DMS 273 (cell line): Measurements from ENCODE around the gene KIAA1191.

Experiments used
- DNase-seq: peaks from one replicate; lab custom pipeline; 2025; ENCODE audit not compliant: unreplicated experiment; lab: John Stamatoyannopoulos, UW

Gene KIAA1191

DNA sequence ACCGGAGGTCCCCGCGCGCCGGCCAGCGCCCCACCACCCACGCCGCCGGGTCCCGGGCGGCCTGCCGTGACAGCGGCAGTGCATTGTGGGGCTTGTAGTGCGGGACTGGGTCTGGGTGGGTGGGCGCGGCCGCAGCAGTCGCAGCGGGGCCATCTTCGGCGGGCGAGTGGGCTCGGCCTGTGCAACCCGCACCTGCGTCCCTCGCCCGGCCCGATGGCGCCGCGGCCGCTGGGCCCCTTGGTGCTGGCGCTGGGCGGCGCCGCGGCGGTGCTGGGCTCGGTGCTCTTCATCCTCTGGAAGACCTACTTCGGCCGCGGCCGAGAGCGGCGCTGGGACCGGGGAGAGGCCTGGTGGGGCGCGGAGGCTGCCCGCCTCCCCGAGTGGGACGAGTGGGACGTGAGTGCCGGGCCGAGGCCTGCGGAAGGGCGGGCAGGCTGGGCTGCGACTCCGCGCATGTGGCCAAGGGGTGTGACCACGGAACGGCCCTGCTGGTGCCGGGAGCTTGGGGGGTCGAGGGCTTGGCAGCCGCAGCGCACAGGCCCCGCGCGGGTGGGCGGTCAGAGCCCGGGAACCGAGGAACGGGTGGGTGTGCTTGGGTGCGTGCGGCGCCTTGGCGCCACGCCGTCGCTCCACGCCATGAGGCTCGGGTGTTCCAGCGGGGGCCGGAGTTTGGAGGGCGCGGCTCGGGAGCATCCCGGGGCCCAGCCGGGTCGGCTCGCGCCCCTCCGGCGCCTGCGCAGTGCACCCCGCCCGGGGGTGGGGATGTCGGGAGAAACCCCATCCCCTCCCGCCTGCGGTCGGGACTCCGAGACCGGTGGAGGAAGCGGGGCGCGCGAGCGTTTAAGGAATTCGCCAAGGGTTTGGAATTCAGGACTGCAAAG lies 4.0 kb upstream of the KIAA1191 start, which contains the start of gene ARL10:
Gene ARL10 (plus strand): TSS at position 137 of the 881 bp plus-strand sequence. CDS start 77 bp downstream, at position 214.
- peak; percentile 69 for DNase-seq

DNA sequence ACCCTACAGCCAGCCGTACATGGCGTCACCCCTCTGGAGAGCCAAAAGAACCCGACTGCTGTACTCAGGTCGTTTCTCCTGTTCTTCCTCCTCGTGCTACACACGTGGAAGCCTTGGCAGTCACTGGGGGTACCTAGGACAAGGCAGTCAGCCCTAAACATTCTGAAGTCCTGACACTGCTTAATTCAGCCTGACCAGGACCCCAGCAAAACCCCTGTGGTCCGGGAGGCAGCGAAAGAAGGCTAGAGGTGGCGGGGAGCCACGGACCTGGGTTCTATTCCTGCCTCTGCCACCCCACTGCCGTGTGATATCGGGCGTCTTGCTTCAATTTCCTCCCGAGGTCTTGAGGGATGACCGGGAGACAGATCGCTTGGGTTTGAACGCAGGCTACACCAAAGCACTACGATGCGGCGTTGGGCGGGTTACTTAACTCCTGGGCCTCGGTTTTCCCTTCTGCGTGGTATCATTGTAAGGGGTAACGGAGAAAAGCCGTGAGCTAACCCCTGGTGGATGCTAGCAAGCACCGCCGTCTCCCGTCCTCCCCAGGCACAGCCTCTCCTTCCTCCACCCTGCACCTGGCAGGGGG lies 3.3 kb upstream of the KIAA1191 start:
- DNase-seq, result peak; percentile 69

DNA sequence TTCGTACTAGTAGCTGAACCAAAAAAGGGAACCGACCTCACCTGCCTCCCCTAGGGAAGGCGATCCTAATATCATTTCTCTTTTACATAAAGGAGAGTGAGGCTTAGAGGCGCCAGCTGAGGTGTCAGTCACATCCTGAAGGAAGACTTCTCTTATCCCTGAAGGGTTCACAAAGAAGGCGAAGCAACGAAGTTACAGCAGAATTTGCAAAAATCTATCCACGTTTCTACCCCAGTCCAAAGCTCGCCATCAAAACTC lies 598 bp upstream of the KIAA1191 start:
- DNase-seq, result no peak

DNA sequence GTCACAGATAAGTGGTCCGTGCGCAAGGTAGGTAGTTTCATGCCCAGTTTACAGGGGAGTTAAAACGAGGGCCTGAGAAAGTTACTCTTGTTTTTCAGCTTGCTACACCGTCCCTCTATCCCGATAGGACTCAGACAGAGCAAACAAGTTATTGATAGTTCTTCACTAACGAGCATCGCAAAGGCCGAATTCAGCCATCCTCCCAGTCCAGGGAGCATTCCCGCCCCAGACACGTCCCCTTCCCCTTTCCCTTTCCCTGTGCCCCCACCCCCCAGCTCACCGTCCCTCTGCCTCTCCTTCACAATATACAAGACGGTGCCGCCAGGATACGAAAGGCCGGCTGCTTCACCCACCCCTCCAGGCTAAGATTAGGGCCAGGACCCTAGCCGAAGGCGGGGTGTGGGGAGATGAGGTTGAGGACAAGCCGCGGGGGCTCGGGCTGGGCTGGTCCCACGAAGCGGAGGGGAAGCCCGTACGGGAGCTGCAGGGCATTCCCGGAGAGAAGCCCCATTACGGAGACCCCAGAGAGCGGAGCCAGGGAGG lies 599 bp downstream of the KIAA1191 start:
- no peak for DNase-seq

DNA sequence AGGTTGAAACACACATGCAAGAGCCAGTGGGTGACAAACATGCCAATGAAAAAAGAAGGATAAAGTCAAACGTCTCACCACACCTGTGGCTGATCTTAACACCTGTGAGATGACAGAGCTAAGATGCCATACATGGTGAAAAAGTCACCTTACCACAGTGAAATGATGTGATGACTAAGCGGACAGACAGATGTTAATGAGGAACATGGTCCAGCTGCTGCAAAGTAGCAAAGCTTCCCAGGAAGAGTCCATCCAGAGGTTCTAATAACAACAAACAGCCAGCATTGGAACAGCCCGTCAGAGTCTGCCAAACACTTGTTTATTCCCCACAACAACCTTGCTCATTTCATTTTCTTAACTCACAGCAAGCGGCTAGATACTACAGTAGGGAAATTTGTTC lies 1.9 kb downstream of the KIAA1191 start:
- no peak for DNase-seq

DNA sequence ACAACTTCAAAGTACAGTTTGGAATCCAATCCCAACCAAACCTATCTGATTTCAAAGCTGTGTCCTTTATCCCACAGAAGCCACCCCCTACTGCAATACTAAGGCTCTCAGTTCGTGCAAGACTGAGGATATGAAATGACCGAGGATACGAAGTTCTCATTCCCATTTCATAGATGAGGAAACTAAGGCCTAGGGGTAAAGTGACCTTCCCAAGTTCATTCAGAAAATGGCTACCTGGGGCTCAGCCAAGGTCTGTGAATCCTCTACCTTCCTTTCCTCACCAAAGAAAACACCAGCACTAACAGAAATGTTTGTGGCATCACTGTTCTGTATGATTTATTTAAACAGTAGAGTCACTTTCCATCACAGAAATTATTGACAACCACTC lies 5.4 kb downstream of the KIAA1191 start:
- no peak for DNase-seq

DNA sequence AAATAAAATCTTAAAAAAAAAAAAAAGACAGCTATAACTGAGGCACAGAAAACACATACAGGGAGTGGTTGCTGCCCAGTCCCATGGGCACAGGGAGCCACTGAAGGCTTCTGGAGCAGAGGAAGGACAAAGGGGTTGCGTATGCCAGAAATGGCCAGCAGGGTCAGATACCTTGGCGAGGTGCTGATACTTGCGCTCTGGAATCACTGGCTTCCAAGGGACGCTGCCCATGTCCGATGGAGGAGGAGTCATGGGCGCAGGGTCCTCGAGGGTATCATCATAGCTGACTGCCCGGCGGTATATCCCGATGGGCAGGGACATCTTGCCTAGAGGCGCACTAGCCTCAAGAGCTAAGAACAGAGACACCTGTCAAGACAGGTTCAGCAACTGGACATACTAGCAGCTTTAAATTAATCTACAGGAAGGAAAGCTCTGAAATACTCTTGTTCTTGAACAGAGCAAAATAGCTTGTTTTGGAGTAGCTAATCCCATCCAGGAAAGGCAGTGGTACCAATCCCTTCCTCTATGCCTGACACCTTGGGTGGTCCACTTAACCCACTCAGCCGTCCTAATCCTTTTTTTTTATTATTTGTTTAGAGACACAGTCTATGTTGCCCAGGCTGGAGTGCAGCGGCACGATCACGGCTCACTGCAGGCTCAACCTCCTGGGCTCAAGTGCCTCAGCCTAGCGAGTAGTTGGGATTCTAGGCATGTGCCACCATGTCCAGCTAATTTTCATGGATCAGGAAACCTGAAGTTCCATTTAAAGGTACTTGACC lies 6.0 kb downstream of the KIAA1191 start:
- no peak for DNase-seq

DNA sequence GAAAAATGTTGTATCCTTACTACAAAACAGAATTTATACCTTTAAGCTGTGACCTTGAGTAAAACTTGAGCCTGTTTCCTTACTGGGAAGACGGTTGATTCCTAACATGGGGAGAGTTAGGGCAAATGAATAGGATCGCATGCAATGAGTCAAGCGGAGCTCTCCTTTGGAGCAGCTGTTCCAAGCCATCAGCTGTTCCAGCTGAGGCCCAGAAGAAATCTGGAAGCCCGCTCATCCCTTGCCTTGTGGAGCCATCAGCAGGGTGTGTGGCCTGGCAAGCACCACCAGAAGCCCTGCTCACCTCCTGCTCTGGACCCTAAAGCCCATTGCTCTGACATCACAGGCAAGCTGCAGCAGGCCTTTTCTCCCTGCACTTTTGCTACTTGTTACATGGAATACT lies 8.0 kb downstream of the KIAA1191 start:
- DNase-seq, result no peak

DNA sequence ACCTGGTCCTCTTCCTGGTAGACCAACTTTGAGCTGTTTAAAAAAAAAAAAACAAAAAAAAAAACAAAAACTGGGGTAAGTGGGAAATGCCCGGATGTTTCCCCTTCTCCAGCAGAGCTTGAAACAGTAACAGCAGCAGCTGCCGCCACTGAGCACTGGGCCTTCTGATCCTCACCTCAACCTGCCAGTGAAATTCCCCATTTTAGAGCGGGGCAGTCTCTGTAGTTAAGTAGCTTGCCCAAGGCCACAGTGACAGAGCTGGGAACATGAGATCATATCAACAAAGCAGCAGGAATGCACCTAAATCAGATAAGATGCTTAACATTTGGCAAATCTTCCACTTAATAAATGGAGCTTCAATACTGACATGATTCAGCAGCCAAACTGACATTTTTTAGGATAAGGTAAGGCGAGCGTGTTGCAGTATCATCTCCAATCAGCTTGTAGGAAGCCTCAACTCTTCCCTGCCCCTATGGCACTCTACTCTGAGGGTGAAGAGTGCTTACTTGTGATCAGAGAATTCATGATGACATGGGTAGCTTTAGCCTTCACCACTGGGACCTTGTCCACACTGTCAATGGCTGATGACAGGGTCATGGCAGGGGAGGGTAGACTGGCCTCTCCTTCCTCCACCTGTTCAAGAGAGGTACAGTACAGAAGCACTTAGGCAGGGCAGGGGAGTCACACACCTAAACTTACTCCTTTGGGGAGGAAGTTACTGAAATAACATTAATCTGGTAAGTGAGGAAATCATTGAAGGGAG lies 9.3 kb downstream of the KIAA1191 start:
- DNase-seq, result no peak

DNA sequence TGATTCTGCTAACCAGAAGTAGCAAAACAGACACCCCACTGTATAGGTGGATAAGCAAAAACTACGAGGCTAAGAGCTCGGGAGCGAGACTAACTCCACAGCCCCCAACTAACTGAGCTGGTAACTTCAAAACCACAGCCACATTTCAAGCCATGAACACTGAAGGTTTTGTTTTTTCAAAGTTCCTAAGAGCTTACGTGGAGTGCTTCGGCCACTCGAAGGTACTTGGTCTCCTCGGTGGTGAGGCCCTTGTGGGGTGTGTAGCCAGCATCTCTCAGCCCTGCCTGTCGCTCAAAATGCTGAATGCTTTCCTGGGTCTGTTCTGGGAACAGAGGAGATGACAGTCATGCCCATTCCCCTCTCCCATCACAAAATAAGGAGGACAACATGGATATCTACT lies 11.1 kb downstream of the KIAA1191 start:
- no peak for DNase-seq

DNA sequence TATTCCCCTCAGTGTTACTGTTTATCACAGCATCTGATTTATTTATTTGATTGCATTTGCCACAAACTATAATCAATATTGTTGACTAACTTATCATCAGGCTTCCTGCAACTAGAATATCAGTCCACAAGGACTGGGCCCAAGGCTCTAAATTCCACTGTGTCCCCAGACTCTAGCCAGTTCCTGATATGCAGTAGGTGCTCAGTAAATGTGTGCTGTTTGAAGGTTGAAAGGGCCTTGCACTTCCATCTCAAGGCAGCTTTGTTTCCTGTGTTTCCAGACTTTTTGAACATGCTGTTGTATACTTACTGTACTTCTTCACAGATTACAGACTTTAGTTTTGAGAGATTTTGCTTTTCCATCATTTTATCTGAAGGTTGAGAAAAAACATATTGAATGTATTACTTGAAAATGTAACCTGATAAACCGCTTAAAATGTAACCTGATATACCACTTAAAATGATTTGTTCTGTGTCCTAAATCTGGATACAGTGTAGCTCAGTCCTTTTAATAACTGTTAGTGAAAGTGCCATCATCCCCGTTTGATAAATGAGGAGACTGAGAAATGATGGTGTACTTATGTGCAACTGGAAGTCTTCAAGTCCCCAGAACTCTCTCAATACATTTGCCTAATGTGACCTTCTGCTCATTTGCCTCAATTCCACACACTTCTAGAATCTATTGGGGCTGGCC lies 18.7 kb downstream of the KIAA1191 start:
- no peak for DNase-seq

DNA sequence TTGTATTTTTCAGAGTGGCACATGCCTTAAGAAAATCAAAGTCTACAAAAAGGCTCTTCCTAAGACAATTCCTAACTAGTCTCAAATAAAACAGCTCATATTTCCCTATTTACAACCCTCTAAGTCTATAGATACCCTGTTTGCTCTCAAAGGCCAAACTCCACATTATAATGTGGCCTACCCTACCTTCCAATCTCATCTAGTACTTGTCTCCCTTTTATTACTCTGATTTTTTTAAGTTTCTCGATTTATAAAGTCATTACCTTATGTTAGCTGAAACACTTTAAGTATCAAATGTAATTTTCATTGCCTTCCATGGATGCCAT lies 19.4 kb downstream of the KIAA1191 start:
- no peak for DNase-seq

DNA sequence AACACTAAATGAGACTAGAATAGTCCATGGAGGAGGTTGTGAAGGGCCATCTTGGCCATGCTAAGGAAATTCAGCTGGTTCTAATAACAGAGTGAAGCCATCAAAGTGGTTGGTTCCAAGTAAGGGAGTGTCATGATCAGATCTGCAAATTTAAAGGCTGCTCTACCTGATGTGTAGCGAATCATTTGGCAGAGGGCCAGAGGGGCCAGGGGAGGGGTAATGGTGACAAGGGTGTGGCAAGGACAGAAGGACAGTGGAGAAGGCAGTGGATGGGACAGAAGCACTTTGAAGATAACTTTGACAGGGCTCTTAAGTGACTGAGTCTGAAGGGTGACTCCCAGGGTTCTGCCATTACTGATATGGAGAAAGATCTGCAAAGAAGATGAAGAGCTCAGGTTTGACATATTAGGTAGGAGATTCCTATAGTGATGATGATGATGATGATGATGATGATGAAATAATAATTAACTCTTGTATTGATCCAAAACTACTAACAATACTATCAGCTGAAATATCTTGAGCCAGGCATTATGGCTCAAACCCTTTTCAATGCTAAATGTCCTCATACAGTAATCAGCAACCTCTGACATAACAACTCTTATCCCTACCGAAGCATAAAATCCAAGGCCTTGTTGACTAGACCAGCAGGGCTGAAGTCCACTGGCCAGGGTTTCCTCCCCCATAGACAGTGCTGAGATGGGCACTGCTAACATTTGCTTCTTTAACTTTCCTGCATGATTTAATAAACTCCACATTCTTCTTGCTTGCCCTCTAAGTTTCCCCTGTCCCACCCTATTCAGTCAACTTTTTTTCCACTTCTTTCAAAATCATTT lies 20.0 kb downstream of the KIAA1191 start:
- DNase-seq, result no peak

DNA sequence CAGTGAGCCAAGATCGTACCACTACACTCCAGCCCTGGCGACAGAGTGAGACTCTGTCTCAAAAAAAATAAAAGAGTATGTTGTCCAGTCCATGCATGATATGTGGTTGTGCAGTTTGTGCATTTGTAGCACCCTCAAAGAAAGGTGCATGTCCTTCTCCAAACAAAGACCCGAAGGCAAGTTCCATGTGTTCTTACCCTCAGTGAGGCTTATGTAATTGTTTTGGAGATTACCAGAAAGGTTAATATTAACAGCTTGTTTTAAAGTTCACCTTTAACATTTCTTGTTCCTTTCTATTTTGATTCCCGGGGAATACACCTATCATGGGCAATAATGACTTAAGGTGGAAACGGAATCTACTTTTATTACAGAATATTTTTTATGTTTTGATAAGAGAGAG lies 22.3 kb downstream of the KIAA1191 start:
- no peak for DNase-seq

DNA sequence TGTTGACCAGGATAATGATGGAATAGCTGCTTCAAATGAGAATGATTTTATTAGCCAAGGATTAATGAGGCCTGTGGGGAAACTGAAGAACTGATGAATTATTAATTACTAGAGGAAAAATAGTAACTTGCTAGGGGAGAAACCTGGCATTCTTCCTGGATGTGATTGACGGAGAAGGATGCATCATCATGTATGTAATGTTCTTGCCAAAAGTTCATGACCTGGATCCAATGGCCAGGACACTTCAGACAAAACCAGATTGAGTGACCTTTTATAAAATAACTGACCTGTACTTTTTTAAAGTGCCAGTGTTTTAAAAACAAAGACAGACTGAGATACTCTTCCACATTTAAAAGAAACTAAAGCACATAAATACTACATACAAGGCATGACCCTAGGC lies 23.7 kb downstream of the KIAA1191 start:
- DNase-seq, result no peak

DNA sequence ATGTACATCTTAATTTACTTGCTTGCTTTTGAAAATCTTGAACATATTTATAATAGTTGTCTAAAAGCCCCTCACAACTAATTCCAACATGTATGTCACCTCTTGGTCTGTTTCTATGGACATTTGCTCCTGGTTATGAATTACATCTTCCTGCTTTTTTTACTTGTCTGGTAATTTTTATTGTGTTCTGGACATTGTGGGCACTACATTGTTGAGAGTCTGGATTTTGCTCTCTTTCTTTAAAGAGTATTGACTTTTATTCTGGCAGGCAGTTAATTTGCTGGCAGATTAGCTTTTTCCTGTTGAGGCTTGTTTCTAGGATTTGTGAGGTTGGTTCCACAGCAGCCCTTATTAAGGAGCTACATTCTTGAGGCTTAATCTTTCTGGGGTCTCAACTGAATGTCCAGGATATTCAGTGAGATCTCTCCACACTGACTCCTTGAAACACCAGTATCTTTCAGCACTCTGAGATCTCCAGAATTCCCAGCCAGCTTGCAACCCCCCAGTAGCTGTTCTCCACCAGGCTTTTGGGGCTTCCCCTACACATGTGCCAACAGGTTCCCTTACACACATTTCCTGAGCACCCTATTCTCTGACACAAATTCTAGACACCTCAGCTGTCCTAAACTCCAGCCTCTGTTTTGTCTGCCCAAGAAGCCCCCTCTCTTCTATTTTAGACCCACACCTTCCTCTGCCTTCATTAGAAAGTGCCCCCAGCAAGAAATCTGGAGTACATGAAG lies 27.4 kb downstream of the KIAA1191 start:
- DNase-seq, result no peak

DNA sequence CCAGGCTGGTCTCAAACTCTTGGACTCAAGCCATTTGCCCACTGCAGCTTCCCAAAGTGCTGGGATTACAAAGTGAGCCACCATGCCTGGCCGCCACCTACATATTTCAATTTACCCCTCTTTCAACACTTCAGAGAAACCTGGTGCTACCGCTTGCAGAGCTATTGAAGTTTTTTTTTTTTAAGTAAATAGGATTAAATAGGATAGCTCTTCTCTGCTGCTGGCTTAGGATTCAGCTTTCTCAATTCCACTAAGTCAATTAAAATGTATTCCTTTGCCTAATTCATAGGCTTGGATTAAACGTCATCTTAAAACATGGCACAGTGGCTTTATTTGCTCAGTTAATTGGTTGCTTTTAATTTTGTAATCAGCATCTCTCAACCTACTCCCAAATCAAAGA lies 41.0 kb downstream of the KIAA1191 start:
- no peak for DNase-seq

DNA sequence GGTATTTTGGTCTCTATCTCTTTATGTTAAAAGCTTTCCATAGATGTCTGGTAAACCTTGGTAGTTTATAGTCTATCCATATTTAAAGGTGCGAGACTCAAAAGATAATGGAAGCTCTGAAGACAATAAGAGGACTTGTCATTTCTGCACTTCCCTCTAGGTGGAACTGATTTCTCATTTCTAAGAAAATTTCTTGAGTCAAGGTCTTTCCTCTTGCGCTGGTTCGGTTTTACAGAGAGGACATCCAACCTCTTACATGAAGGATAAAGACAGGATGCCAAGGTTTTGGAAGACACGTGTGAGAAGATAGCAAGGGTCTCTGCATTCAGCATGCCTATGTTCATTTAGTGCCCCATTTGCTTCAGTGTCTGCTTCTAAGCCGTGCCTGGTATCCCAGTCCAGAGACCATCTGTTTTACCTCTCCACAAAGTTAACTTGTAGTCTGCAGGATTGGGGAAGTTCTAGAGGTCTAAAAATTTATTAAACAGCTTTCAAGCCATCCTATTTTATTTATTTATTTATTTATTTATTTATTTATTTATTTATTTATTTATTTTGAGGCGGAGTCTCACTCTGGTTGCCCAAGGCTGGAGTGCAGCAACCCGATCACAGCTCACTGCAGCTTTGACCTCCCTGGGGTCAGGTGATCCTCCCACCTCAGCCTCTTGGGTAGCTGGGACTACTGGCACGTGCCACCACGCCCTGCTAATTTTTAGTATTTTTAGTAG lies 41.6 kb downstream of the KIAA1191 start:
- no peak for DNase-seq
